Measurements from ENCODE around the gene RPS6KA2.

RPS6KA2 gene

GRCh38 chr6:166655713-166656229, 28.7 kb upstream of the RPS6KA2 start:
- no peak for ATAC-seq

GRCh38 chr6:166655251-166655650, 28.2 kb upstream of the RPS6KA2 start:
- ATAC-seq, result no peak

GRCh38 chr6:166654573-166654972, 27.5 kb upstream of the RPS6KA2 start:
- ATAC-seq, result no peak

- ATAC-seq, result no peak
These were observed 26.5 kb upstream of the RPS6KA2 start for GRCh38 chr6:166653639-166653941.

GRCh38 chr6:166650824-166651807, 24.1 kb upstream of the RPS6KA2 start:
- no peak for ATAC-seq

- no peak for ATAC-seq
These were observed 23.0 kb upstream of the RPS6KA2 start for GRCh38 chr6:166650047-166650446.

GRCh38 chr6:166648846-166649245, 21.8 kb upstream of the RPS6KA2 start:
- ATAC-seq, result no peak

GRCh38 chr6:166647896-166648295, 20.8 kb upstream of the RPS6KA2 start:
- no peak for ATAC-seq

- no peak for ATAC-seq
These were observed 19.7 kb upstream of the RPS6KA2 start for GRCh38 chr6:166646716-166647115.

GRCh38 chr6:166645896-166646295, 18.8 kb upstream of the RPS6KA2 start:
- ATAC-seq, result no peak

GRCh38 chr6:166644681-166645080, 17.6 kb upstream of the RPS6KA2 start:
- no peak for ATAC-seq

GRCh38 chr6:166643891-166644590, 17.0 kb upstream of the RPS6KA2 start:
- ATAC-seq, result no peak

- no peak for ATAC-seq
These were observed 15.6 kb upstream of the RPS6KA2 start for GRCh38 chr6:166642646-166643045.

- no peak for ATAC-seq
These were observed 13.4 kb upstream of the RPS6KA2 start for GRCh38 chr6:166640342-166641043.

- no peak for ATAC-seq
These were observed 12.9 kb upstream of the RPS6KA2 start for GRCh38 chr6:166639921-166640320.

- ATAC-seq, result no peak
These were observed 11.5 kb upstream of the RPS6KA2 start for GRCh38 chr6:166638573-166638964.

- no peak for ATAC-seq
These were observed 10.9 kb upstream of the RPS6KA2 start for GRCh38 chr6:166637812-166638572.

GRCh38 chr6:166636934-166637333, 9.9 kb upstream of the RPS6KA2 start:
- no peak for ATAC-seq

- ATAC-seq, result no peak
These were observed 9.3 kb upstream of the RPS6KA2 start for GRCh38 chr6:166636191-166636933.

- ATAC-seq, result no peak
These were observed 8.2 kb upstream of the RPS6KA2 start for GRCh38 chr6:166635013-166635970.

Data from activated CD4-positive, CD25-positive, alpha-beta regulatory T cell treated with anti-CD3 and anti-CD28 coated beads, Interleukin-2, amount 50 U/mL, for 24 hours (primary cell).